HG02623 (cell line): ENCODE data around the gene S100A8.

Experiments
- ATAC-seq: cut with Tn5 transposase; IDR thresholded peaks from one replicate; pipeline ENCODE4 v1.9.1; 2021; ENCODE audit warnings: moderate library complexity; ENCODE audit not compliant: unreplicated experiment

S100A8 gene

DNA sequence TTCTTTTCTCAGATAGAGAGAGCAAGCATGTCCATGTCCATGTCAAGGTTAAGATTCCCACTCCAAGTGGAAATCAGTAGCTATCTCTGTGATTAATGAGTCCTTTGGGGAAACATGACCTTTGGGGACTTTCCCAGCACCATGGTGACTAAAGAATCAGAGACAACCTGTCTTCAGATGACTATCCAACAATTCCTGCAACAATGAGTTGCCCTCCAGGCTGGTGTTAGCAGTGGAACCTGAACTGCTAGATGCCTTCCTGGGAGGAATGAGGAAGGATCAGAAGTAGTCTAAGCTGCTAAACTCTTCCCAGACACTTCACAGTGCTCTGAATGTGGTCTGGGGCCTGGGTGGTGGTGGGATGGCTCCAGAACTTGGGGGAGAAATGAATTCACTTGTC is 26.7 kb downstream of the S100A8 start:
- no peak for ATAC-seq

DNA sequence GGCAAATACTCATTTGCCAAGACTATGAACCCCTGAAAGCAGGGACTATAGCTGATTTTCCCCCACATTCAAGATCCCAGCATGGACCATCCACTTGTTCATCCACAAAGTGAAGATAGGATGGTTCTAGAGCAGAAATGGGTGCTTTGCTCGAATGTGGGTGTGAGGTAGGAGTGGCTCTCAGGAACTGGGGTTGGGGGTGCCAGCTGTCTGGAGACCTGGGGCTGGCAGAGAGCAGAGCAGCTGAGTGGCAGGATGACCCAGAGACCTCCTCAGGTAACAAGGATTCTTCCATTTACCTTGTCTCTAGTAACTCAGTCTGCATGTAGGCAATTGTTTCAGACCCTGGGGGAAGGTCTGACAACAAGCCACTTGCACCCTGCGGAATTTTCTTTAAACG is 27.2 kb downstream of the S100A8 start:
- ATAC-seq, result no peak

DNA sequence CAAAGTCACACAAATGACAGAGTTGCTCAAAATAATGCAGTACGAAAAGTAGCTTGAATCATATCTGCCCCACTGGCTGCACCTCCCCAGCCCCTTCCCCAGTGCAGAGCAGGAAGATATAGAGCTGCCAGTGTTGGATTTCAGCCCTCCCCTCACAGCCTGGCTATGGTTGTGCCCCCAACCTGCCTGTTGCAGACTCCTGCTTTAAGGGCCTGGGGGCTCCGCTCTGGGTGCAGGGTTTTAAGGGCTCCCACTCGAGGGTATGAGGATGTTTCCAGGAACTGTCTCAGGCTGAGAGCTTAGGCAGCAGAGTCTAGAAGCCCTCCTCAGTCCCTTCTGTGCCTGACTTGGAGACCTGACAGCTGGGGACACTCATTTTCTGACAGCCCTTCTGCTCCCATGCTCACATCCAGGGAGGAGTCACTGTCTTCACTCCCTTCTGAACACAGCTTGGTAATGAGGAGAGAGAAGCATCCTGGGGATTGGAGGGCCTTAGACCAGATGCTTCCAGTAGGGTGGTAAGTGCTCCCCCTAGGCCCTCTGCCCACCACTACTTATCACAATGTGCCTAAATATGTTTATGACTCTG is 28.6 kb downstream of the S100A8 start:
- ATAC-seq, result no peak

DNA sequence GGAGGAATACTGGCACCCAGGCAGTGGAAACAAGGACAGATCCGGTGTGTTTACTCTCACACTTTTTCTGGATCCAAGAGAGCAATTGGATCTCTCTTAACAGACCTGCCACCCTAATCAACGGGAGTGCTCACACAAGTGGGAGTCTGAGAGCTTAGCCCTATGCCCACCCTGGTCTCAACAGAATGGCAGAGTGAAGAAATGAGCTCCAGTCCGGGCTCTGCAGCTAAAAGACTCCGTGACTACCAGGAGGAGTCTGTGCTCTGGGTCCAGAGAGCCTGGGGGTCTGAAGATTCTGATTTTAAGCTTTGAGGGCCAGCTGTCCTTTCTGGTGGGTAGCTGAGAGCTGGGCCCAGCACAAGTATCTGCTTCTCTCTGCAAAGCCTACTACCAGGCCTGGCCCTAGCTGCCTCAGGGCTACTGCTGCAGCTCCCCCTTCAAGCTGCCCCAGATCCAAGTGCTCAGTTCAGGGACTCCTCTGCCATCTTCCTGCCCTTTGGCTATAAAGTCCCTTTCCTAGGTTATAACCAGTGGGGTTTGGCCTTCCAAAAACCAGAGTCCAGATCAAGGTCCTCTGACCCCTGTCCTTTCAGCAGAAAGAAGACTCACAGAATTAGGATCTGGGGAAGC is 29.3 kb downstream of the S100A8 start:
- no peak for ATAC-seq

DNA sequence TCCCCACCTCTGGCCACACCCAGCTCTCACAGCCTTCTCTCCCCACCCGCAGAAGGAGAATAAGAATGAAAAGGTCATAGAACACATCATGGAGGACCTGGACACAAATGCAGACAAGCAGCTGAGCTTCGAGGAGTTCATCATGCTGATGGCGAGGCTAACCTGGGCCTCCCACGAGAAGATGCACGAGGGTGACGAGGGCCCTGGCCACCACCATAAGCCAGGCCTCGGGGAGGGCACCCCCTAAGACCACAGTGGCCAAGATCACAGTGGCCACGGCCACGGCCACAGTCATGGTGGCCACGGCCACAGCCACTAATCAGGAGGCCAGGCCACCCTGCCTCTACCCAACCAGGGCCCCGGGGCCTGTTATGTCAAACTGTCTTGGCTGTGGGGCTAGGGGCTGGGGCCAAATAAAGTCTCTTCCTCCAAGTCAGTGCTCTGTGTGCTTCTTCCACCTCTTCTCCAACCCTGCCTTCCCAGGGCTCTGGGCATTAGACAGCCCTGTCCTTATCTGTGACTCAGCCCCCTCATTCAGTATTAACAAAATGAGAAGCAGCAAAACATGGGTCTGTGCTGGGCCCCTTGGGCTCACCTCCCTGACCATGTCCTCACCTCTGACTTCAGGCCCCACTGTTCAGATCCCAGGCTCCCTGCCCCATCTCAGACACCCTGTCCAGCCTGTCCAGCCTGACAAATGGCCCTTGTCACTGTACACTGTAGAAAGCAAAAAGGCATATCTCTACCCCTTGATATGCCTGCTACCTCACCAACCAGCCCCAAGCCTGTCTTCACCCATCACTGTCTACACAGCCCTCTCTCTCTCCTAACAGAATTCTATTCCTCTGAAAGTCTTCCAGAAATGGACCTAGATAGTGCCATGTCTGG is 30.0 kb downstream of the S100A8 start:
- ATAC-seq, result no peak

DNA sequence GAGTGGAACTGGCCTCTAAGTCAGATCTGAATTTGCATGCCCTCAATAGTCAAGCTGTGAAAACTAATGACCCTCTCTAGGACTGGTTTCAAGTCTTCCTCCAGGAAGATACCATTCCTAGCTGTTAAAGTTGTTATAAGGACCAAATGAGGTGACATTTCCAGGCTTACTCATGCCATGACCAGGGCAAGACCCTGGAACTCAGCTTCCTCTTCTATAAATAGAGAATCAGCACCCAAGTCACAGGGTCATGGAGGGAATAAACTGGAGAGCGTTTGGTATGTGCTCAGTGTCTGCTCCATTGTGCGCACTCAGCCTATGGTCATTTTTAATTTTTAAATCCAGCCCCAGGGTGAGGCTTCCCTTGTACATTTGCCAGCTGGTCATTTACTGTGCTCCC is 30.7 kb downstream of the S100A8 start:
- ATAC-seq, result no peak

DNA sequence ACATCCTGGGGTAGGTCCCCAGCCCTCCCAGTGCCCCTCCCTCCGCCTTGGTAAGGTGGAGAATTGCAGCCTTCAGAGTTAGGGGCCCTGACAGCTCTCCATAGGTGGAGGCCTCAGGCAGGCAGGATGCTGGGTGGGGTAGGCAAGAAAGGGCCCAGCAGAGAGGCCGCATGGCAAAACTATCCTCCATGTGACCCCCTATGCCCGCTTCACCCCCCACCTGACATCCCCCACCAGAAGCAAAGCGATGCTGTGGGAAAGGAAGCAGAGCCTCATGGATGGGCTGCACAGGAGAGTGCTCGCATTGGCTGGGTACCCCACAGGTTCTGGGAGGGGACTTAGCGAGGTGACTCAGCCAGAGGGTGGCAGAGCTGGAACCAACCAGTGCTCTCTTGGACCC is 31.6 kb downstream of the S100A8 start:
- ATAC-seq, result no peak

DNA sequence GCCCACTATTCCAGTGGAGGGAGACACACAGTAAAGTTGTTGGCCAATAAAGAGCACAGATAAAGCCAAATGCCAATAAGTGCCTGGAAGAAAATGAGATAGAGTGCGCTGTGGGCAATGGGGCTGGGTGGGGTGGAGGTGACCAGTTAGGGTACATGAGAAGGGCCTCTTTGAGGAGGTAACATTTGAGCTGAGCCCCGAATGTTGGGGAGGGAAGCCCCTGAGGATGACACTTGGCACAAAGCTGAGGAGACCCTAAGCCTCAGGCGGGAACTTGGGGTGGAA is 32.2 kb downstream of the S100A8 start:
- ATAC-seq, result no peak

DNA sequence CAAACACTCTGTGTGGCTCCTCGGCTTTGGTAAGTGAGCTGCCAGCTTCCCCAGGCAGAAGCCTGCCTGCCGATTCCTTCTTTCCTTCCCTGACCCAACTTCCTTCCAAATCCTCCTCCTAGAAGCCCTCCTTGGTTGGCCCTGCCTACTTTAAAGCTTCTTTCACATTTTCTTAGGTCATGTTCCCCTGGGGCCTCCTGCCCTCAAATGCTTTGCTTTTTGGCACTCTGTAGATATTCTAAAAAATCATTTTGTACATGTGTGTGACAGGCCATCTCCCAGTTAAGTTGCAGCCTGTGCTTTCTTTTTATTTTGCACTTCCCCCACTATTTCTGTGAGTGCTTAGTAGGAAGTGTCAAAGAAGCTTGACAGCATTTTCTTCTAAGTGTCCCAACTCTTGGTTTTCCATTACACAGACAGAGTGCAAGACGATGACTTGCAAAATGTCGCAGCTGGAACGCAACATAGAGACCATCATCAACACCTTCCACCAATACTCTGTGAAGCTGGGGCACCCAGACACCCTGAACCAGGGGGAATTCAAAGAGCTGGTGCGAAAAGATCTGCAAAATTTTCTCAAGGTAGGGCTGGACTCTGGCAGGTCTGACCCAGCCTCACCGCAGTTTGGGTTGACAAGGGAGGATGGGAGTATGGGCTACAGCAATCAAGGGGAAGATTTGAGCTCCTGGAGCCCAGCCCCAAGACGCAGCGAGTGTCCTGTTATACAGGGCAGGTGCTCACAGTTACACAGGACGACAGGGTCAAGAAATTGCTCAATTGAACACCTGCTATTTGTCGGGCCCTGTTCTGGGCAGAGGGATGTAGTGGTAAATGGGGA is 32.8 kb downstream of the S100A8 start, which contains the start of gene S100A9:
S100A9 (plus strand) TSS at position 2 of the 838 bp plus-strand sequence; CDS start at position 432, 430 bp downstream.
- no peak for ATAC-seq

DNA sequence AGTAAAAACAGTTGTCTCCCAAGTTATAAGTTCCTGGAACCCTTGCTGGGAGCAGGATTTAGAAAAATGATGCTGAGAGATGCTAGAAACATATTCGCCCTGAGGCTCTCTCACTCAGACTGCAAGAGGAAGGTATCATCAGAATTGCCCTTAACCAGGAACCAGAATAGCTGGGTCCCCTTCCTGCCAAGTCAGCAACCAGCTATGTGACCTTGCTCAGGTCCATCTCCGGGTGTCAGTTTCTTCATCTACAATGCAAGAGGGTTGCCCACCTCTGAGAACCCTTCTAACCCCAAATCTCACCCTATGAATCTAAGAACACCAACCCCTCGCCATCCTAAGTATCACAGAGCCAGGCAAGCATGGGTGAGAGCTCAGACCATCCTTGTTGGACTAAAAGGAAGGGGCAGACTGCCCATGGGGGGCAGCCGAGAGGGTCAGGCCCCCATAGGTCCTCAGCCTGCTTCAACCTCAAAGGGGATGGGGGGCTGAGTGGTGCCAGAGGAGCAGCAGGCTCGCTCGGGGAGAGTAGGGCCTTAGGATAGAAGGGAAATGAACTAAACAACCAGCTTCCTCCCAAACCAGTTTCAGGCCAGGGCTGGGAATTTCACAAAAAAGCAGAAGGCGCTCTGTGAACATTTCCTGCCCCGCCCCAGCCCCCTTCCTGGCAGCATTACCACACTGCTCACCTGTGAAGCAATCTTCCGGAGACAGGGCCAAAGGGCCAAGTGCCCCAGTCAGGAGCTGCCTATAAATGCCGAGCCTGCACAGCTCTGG is 33.6 kb downstream of the S100A8 start:
- no peak for ATAC-seq

DNA sequence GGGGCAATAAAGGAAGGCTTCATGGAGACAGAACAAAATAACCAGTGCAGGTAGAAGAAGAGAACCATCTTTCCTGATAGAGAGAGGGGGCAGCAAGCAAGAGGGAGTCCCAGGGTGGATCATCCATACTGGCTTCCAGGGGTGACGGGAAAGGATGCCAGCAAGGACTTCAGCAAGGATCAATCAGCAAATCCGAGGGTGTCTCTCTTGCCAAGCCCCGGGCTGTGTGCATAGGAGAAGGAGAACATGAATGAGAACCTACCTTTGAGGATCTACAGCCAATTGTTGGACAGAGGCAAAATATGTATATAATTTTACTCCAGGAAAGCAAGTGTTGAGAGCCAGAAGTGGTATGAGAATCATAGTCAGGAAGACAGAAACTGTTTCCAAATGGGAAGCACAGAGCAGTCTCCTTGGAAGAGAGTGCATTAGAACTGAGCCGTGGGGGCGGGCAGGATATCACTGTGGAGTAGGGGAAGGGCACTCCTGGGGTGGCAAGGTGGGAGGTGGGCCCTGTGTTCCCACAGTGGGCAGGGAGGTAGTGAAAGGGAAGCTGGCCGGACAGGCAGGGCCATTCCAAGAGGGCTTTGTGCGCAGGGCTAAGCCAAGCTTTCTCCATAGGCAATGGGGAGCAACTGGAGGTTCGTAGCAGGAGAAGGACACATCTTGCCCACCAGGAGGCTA is 34.3 kb downstream of the S100A8 start:
- no peak for ATAC-seq

DNA sequence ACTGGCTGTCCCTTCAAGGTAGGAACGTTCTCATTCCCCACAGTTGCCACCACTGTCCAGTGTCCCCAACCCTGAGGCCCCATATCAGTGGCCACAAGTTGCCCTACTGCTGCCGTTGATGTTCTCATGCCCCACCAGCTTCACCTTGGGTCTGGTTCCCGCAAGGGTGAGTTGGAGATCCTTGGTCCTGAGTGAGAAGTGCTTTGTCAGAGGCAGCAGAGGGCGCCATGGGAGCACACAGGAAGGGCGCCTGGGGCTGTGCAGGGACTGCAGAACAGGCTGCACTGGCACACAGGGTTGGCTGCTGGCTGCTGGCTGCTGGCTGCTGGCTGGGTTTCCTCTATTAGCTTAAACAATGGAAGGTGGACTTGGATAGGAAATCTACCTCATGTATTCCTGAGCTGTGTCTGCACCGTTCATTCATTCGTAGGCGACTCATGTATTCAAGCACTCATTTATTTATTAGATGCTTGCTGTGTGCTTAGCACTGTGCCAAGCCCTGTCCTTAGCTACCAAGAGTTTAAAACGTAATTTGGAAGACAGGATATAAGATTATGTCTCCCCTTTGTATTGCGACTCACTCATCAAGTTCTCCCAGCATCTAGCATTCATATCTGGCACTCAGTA is 35.3 kb downstream of the S100A8 start:
- no peak for ATAC-seq

DNA sequence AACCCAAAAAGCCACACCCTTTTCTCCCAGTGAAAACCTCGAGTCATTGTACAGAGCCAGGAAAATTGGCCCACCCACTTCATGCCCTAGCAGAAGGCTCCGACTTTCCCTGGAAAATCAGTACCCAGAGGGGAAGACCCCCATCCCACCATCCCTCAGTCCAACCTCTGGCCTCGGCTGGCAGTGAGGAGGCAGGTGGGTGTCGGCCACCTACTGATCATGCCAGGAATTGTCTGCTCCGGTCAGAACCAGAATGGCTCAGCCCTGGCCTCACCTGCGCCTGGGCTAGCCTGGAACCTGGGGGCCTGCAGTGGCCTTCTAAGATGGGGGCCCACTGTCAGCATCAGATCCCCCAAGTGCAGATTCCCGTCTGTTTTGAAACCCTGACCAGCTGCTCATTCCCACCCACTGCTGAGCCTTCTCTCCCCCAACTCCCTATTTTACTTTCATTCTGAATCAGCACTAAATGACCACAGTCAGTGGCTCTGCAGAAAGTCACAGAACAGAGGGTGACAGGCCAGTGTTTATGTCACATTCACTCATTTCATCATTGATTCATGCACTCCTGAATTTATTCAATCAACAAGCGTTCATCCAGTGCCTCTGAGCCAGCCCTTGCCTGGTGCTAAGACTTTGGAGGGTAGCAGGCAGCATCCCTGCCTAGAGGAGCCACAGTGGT is 36.2 kb downstream of the S100A8 start:
- ATAC-seq, result no peak

DNA sequence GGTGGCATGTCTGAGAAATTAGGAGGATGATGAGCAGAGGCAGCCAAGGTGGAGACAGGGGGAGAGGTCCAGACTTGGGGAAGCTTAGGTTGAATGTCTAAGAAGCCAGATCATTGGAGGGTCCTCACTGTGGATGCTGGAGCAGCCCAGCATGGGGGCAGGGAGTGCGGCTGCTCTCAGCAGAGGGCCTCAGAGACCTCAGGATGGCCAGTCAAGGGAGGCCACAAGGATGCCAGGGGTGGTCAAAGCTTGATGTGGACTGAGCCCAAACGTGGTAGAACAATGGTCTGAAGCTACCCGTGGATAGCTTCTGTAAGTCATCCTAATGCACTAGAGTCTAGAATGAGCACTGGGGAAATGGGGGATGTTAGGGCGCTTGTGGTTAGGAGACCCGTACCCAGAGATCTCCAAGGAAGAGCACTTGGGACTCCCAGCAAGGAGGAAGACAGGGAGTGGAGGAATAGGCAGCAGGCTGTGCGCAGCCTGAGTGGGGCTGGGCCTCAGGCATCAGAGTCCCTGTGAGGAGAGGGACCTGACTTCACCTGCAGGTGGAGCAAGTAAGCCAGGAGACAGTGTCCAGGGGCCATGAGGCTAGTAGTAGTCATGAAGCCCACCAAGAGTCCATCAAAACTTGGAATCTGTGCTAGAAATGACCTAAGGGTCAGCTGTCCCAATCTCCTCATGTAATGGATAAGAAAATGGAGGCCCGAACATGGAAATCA is 37.5 kb downstream of the S100A8 start:
- no peak for ATAC-seq

DNA sequence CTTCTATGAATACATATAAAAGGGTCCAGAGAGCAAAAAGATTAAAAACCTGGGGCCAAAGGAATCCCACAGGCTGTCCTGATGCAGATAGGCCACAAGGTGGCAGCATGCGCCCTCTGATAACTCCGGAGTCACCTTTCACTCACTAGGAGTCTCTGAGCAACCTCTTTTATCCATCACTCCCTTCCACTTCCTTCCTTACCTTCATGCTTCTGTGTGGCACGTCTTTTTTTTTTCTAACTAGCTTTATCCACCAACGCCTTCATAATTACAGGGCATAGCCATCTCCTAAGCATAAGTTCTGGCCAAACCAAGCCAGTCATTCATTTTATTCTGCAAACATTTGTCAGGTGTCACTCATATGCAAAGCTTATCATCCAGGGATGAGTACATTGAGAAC is 38.4 kb downstream of the S100A8 start:
- ATAC-seq, result no peak

DNA sequence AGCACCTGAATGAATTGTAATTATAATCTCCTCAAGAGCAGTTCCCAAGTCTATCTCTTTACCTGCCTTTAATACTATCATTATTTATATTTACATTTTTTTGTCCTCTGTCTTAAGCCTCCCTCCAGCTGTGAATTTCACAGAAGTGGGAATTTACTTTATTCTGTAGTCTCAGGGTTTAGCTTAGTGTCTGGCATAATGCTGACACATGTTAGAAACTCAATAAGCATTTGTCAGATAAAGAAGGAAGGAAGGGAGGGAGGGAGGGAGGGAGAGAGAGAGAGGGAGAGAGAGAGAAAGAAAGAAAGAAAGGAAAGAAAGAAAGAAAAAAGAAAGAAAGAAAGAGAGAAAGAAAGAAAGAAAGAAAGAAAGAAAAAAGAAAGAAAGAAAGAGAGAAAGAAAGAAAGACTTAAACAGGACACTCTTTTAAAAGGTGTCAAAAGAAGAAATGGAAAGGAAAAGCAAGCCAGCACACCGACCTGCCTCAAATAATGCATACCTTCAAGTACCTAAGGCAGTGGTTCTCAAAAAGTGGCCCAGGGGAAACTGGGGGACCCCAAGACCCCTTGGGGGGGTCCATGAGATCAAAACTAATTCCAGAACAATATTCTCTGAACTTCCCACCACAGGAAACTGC is 40.4 kb downstream of the S100A8 start:
- no peak for ATAC-seq

DNA sequence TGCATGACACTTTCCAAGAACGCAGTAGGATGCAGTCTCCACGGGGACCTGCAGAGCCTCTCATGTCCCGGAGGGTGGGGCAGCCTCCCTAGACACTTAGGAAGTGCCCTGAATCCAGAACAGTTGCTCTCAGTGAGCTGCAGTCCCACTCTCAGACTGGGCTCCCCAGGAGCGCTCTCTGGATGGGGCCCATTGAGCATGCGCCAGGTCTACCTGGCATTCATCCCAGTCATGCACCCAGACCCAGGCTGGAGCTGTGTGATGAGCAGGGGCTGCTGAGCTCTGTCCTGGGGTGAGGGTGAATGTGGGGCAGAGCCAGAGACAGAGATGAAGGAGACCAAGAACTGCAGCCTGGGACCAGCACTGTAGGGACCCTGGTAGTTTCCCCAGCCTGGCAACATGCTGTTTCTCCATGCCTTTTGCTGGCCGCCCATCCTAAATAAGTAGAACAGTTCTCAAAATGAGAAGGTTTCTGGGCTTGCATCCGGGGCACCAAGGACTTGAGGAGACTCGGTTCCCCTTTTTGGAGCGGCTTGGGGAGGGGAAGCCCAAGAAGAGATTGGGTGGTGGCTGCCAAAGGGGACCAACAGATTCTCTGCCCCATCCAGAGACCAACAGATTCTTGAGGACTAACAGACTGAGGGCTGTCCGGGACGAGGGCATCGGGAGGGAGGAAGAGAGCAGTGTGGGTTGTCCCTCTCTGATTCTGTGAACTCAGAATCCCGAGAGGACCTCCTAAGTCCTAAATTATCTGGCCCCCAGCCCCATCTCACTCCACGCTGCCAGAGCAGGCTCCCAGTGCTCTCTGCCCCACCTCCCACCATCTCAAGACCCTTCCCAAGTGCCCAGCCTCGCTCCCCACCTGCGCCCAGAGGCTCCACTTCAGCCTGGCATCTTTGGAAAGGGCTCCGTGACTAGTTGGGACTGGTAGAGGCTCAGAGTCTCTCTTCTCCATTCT is 41.2 kb downstream of the S100A8 start:
- no peak for ATAC-seq
